Transverse colon (tissue), 4 donors: ENCODE measurements around the gene FURIN. TPM values are rescaled to one million over a fixed set of nuclear protein-coding genes. Genes with fewer than 3 reads are reported as not detected.

ENCODE experiments used
- DNase-seq: peaks from one replicate; pipeline ENCODE4 v3.0.0-alpha.2; 2019
- H3K27ac ChIP-seq, 4 donors: fragments of 200-600 bp; sonication (generic); 2 replicates each; pipeline ENCODE4 v1.5.1; 2016 to 2018; ENCODE audit warnings: inconsistent platforms in 4 of 4
- H3K27me3 ChIP-seq: fragments of 200-600 bp; sonication (generic); 2 replicates; pipeline ENCODE4 v1.5.1; 2017; ENCODE audit warnings: inconsistent platforms
- H3K36me3 ChIP-seq, 4 donors: fragments of 200-600 bp; sonication (generic); 2 replicates each; pipeline ENCODE4 v1.5.1; 2017 to 2019; ENCODE audit warnings: inconsistent platforms in 4 of 4
- H3K4me1 ChIP-seq, 4 donors: fragments of 200-600 bp; sonication (generic); 2 replicates each; pipeline ENCODE4 v1.5.1; 2017 to 2020; ENCODE audit warnings: inconsistent platforms in 4 of 4
- H3K4me3 ChIP-seq, 4 donors: fragments of 200-600 bp; sonication (generic); 1 replicate in 1 of 4; 2 replicates in 3 of 4; pipeline versions ENCODE4 v1.5.1 to v1.6.1; 2017 to 2019; ENCODE audit warnings: inconsistent platforms in 4 of 4
- H3K9me3 ChIP-seq, 2 donors: fragments of 200-600 bp; sonication (generic); 2 replicates each; pipeline ENCODE4 v1.5.1; 2017 to 2019; ENCODE audit warnings: inconsistent platforms in 2 of 2
- EP300 ChIP-seq: sonication (generic); formaldehyde crosslinking; IDR thresholded peaks from one replicate; pipeline ENCODE4 v1.6.1; 2017; ENCODE audit warnings: antibody characterized with exemption, low read depth
- POLR2A ChIP-seq: fragments of 450-650 bp; IDR thresholded peaks from one replicate; pipeline ENCODE4 v1.6.1; 2016; ENCODE audit warnings: antibody characterized with exemption, mild to moderate bottlenecking, moderate library complexity
- POLR2AphosphoS5 ChIP-seq, 3 donors: sonication (generic); formaldehyde crosslinking; IDR thresholded peaks; one replicate each; pipeline ENCODE4 v1.6.1; 2016; ENCODE audit warnings: antibody characterized with exemption in 3 of 3
- WGBS, 2 donors: methylation state at CpG; one replicate each; pipeline ENCODE4 v1.1.5; 2018; ENCODE audit warnings: low coverage in 1 of 2; 5-methylcytosine and 5-hydroxymethylcytosine counted together
- in situ Hi-C, 4 donors: fragments of 200-750 bp; cut with MboI; loops; one replicate each; pipeline versions ENCODE4 v1.15.0 to v1.15.1; 2017; ENCODE audit warnings: low sequenced_read_pairs in 3 of 4, low pct_ligation_motif_present in 1 of 4, low pct_unique_long_range_greater_than_20kb in 1 of 4
- intact Hi-C: fragments of 100-400 bp; cut with DNase I; formaldehyde crosslinking; loops from one replicate; pipeline ENCODE4 v1.15.1; 2023; ENCODE audit warnings: low total_unique reads
- total RNA-seq, 4 donors: library from RNA; depleted of rRNA; stranded (reverse); fragments of >200 nt; gene quantifications; one replicate each; pipeline ENCODE4 v1.1.0, GENCODE V29; 2016
- TF ChIP-seq, protein P1 (sequence below), 5 experiments: fragments of 200-600 bp in 3 of 5; fragments of 450-650 bp in 2 of 5; sonication (generic) in 3 of 5; IDR thresholded peaks; 1 replicate in 2 of 5; 2 replicates in 3 of 5; pipeline ENCODE4 v1.5.1; 2016 to 2017; ENCODE audit warnings: antibody characterized with exemption in 5 of 5, inconsistent platforms in 3 of 5, mild to moderate bottlenecking in 2 of 5, moderate library complexity in 1 of 5

Gene FURIN
- total RNA-seq, 4 donors from 2014 or later, result 64.6 to 109 (median 80.6) TPM

DNA sequence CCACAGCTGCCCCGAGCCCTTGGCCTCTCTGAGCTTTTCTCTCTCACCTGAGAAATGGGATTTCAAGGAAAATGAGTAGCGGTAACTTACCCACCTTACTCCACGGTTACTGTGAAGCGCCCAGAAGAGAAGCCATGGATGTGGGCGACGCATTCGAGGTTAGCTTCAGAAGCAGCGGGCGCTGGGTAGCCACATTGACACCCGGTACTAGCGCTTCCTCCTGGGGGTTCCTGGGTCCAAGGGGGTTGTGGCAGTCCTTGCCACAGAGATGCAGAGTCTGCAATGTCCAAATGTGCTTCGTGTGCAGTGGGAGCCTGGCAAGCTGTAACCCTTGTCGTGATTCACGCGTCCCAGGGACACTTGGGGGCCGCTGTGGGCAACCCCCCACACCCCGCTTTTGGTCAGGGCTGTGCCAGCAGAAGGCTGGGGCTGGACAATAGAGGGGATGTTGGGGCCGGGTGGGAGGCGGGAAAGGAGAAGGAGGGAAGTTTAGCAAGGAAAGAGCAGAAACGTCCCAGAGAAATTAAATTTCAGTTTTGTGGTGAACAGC is 41.4 kb upstream of the FURIN start:
- intact Hi-C loops (no loop called here), in situ Hi-C loops (no loop called here)
- H3K9me3 ChIP-seq, result no peaks in the 10 kb centered on the region
- H3K27me3 ChIP-seq, result no peaks in the 10 kb centered on the region
- H3K27ac ChIP-seq, result no peak overlapping the region
- H3K4me1 ChIP-seq, result peaks cover 0 to 19% (median 0%) of the 10 kb centered on the region in 4 donors
- no peak for DNase-seq
- WGBS, 2 donors, result 86 to 91% methylated on average over 7 to 20 of the region's 20 CpGs
- no peaks in the 10 kb centered on the region for H3K36me3 ChIP-seq
- TF ChIP-seq EP300 (no peak), POLR2AphosphoS5 (IDR thresholded peaks at IDR 0.05) (no peak), POLR2A (no peak)
- TF ChIP-seq, protein P1, sequence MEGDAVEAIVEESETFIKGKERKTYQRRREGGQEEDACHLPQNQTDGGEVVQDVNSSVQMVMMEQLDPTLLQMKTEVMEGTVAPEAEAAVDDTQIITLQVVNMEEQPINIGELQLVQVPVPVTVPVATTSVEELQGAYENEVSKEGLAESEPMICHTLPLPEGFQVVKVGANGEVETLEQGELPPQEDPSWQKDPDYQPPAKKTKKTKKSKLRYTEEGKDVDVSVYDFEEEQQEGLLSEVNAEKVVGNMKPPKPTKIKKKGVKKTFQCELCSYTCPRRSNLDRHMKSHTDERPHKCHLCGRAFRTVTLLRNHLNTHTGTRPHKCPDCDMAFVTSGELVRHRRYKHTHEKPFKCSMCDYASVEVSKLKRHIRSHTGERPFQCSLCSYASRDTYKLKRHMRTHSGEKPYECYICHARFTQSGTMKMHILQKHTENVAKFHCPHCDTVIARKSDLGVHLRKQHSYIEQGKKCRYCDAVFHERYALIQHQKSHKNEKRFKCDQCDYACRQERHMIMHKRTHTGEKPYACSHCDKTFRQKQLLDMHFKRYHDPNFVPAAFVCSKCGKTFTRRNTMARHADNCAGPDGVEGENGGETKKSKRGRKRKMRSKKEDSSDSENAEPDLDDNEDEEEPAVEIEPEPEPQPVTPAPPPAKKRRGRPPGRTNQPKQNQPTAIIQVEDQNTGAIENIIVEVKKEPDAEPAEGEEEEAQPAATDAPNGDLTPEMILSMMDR (IDR thresholded peaks at IDR 0.05), result no peak
- H3K4me3 ChIP-seq, result no peak overlapping the region

DNA sequence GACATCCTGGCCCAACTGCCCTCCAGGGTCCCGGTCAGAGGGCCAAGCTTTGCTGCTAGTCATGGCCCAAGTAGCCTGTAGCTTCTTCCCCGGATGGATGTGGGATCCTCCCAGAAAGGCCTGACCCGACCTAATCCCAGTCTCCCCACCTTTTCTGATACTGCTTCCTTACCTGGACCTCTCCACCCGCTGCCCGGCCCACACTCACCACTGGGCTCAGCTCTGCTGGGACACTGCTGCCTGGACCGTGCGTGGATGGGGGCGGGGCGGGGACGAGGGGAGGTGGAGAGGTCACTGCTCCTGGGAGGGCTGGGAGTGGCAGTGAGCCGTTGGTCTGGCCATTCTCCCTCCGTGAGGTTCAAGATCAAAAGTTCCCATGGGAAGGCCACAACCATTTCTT is 40.3 kb upstream of the FURIN start:
- H3K27ac ChIP-seq, result no peak overlapping the region
- intact Hi-C loops, result no loop called here
- no peak for DNase-seq
- in situ Hi-C loops, result no loop called here
- no peaks in the 10 kb centered on the region for H3K27me3 ChIP-seq
- TF ChIP-seq POLR2A, result no peak
- peaks cover 0 to 19% (median 0%) of the 10 kb centered on the region in 4 donors for H3K4me1 ChIP-seq
- no peak overlapping the region for H3K4me3 ChIP-seq
- H3K36me3 ChIP-seq, result no peaks in the 10 kb centered on the region
- no peaks in the 10 kb centered on the region for H3K9me3 ChIP-seq
- WGBS, 2 donors, result 81 to 90% methylated on average over 3 to 10 of the region's 12 CpGs

DNA sequence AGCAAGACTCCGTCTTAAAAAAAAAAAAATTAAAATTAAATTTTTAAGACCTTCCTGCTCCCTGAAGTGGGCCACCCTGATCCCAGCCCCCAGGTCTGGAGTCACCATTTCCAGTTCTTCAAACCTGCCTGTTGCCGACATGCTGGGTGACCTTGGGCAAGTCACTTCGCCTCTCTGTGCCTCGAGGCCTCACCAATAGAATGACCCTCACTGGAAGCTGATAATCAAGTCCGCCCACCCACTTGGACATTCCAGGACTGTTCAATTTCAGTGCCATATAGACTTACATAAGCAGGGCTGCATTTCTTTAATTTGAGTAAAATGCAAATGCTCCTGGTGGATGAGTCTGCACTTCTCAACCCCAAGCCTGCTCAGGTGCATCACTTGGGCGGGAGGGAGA is 39.3 kb upstream of the FURIN start:
- no peaks in the 10 kb centered on the region for H3K36me3 ChIP-seq
- H3K27ac ChIP-seq, result no peak overlapping the region
- intact Hi-C loops (no loop called here), in situ Hi-C loops (no loop called here)
- TF ChIP-seq POLR2AphosphoS5 (IDR thresholded peaks at IDR 0.05) (no peak), POLR2A (no peak), EP300 (no peak)
- TF ChIP-seq, protein P1 (IDR thresholded peaks at IDR 0.05), result no peak
- no peak for DNase-seq
- no peaks in the 10 kb centered on the region for H3K27me3 ChIP-seq
- peaks cover 0 to 9% (median 0%) of the 10 kb centered on the region in 4 donors for H3K4me1 ChIP-seq
- H3K4me3 ChIP-seq, result no peak overlapping the region
- no peaks in the 10 kb centered on the region for H3K9me3 ChIP-seq
- WGBS, 2 donors, result 91% methylated on average over 6 of the region's 6 CpGs; no CpG with 5 or more reads in 1 of the 2 donors

DNA sequence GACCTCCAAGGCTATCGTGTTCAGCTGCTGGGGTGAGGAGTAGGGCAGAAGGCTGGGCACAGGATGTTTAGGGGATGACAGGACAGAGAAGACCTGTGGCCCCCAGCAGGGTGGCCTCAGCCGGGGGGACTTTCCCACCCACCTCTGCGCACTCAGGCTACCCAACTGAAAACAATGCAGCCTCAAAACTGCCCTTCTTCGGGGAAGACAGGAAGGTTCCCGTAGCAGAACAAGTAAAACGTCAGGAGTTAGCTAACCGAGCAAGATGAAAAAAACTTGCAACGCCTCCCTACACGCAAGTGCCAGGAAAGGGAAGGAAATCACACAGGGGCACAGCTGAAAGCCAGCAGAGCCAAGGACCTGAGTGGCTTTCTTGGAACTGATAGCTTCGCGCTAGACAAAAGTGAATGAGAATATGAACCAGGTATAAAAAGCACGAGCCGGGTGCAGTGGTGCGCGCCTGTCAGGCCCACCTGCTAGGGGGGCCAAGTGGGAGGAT is 38.4 kb upstream of the FURIN start:
- intact Hi-C loops, result no loop called here
- Histone ChIP-seq H3K9me3 (no peaks in the 10 kb centered on the region), H3K27me3 (no peaks in the 10 kb centered on the region), H3K27ac (peak overlapping the region in 3 of 4 donors; percentile 10 to 62 (median 47)), H3K4me1 (peaks cover 0 to 4% (median 0%) of the 10 kb centered on the region in 4 donors), H3K36me3 (no peaks in the 10 kb centered on the region), H3K4me3 (no peak overlapping the region)
- 59 to 61% methylated on average over 5 to 15 of the region's 15 CpGs for WGBS, 2 donors
- no peak for DNase-seq
- in situ Hi-C loops, result no loop called here
- peak in 2 of 3 donors; percentile 39 to 41 for TF ChIP-seq POLR2AphosphoS5 (IDR thresholded peaks at IDR 0.05)
- TF ChIP-seq, protein P1 (IDR thresholded peaks at IDR 0.05), result no peak
- TF ChIP-seq EP300, result peak; percentile 78
- no peak for TF ChIP-seq POLR2A

DNA sequence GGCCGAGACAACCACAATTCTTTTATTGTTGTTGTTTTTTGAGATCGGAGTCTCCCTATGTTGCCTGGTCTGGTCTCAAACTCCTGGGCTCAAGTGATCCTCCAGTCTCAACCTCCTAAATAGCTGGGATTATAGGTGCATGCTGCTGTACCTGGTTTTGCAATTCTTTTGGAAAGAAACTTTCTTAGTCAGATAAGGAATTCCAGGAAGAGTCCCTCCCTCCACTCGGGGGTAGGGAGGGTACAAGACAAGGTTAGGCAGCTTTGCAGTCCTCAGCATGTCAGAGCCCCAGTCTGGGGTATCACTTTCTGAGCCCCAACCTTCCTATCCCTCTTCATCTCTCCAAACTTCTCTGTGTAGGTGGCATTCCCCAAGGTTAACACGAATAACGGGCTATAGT is 33.8 kb upstream of the FURIN start:
- peaks cover 0 to 14% (median 4%) of the 10 kb centered on the region in 4 donors for H3K4me1 ChIP-seq
- H3K36me3 ChIP-seq, result no peaks in the 10 kb centered on the region
- intact Hi-C loops (no loop called here), in situ Hi-C loops (no loop called here)
- H3K27ac ChIP-seq, result no peak overlapping the region
- DNase-seq, result no peak
- H3K9me3 ChIP-seq, result no peaks in the 10 kb centered on the region
- 83 to 95% methylated on average over 2 to 5 of the region's 5 CpGs for WGBS, 2 donors
- no peaks in the 10 kb centered on the region for H3K27me3 ChIP-seq
- H3K4me3 ChIP-seq, result no peak overlapping the region
- no peak for TF ChIP-seq EP300
- no peak for TF ChIP-seq POLR2AphosphoS5 (IDR thresholded peaks at IDR 0.05)
- TF ChIP-seq, protein P1 (IDR thresholded peaks at IDR 0.05), result no peak
- TF ChIP-seq POLR2A, result no peak
